Bronchus fibroblast of lung (primary cell): Measurements from ENCODE around the gene PLXNB2. TPM values are rescaled to one million over a fixed set of nuclear protein-coding genes. Genes with fewer than 3 reads are reported as not detected.

ENCODE experiments used
- total RNA-seq: library from RNA; depleted of rRNA; stranded (reverse); fragments of >200 nt; gene quantifications from 2 replicates; pipeline ENCODE4 v1.2.3, GENCODE V29; 2015

Gene PLXNB2, protein sequence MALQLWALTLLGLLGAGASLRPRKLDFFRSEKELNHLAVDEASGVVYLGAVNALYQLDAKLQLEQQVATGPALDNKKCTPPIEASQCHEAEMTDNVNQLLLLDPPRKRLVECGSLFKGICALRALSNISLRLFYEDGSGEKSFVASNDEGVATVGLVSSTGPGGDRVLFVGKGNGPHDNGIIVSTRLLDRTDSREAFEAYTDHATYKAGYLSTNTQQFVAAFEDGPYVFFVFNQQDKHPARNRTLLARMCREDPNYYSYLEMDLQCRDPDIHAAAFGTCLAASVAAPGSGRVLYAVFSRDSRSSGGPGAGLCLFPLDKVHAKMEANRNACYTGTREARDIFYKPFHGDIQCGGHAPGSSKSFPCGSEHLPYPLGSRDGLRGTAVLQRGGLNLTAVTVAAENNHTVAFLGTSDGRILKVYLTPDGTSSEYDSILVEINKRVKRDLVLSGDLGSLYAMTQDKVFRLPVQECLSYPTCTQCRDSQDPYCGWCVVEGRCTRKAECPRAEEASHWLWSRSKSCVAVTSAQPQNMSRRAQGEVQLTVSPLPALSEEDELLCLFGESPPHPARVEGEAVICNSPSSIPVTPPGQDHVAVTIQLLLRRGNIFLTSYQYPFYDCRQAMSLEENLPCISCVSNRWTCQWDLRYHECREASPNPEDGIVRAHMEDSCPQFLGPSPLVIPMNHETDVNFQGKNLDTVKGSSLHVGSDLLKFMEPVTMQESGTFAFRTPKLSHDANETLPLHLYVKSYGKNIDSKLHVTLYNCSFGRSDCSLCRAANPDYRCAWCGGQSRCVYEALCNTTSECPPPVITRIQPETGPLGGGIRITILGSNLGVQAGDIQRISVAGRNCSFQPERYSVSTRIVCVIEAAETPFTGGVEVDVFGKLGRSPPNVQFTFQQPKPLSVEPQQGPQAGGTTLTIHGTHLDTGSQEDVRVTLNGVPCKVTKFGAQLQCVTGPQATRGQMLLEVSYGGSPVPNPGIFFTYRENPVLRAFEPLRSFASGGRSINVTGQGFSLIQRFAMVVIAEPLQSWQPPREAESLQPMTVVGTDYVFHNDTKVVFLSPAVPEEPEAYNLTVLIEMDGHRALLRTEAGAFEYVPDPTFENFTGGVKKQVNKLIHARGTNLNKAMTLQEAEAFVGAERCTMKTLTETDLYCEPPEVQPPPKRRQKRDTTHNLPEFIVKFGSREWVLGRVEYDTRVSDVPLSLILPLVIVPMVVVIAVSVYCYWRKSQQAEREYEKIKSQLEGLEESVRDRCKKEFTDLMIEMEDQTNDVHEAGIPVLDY (N-terminal part only)
- total RNA-seq: 100 and 107 TPM in 2 replicates

DNA sequence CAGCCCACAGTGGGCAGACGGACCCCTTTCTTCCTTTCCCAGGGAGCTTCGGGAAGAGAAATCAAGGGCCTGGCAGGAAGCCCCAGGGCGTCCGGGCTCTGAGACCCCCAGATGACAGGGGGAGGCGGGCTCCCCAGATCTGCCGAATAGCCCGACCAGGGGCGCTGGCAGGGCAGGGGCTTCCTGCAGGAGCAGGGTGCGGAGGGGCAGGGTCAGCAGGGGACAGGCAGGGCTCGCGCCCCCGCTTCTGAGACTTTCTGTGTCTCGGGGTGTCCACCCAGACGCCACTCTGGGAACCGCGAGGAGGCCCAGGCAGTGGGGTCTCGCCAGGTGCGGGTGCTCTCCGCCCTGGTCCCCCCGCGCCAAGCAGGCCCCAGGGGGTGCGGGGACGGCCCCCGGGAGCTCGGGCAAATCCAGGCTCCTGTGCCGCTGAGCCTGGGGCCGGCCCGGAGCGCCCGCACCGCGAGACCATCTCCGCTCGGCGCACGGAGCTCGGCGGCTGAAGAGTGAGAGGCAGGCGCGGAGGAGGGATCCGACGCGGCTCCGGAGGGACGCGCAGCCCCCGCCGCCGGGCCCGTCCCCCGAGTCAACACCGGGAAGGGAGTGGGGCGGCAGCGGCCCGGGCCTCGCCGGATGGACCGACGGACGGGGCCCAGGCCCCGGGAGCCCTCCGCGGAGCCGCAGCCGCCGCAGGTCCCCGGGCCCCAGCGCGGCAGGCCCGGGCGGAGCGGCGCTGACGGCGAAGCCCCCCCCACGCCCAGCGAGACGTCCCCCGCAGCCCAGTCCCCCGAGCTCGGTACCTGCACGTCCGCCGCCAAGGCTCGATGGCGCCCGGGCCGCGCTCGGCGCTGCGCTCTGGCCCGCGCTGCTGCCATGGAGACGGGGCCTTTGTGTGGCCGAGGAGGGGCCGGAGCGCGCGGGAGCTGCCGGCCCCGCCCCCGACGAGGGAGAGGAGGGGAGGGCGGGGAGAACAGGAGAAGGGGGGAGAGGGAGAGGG is at the start of gene PLXNB2:
Gene PLXNB2, minus strand, starts transcription at position 894 of the 997 bp plus-strand sequence. CDS start 17,062 bp downstream, outside the sequence.

DNA sequence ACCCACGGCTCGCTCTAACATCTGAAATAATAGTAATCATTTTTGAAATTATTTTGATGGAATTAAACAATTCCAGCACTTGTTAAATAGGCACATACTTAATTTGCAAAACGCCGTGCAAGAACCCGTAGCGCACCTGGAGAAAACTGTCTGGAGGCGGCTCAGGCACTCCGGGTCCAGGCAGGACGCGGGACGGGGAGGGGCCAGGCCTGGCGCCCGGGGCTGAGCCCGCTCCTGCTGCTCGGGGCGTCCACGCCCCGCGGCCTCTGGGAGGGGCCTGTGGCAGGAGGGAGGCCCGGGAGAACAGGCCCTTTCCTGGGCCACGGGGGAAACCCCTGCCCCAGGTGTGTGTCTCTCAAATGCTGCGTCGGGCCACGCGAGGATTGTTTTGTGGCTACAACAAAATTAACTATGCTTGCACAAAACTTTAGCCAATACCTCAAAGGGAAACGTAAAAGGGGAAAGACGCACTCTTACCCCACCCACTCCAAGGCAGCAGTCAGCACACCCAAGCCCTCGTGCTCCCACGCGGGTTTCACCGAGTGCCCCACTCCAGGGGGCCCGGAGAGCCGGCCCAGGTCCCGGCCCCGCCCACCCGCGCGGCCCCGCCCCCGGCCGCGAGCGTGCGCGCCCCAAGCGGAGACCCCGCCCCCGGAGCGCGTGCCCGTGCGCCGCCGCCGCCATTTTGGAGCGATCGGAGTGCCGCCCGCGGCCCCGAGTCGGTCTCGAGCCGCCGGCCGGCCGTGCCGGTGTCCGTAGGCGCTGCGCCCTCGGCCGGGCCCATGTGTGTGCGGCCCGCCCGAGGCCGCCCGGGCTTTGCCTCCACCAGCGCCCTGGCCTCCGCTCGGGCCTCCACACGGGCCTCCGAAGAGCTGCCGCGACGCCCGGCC is 35.5 kb upstream of the PLXNB2 start, which contains the start of gene PPP6R2:
Gene PPP6R2, plus strand, starts transcription at position 677 of the 890 bp plus-strand sequence. CDS start 50,582 bp downstream, outside the sequence.

DNA sequence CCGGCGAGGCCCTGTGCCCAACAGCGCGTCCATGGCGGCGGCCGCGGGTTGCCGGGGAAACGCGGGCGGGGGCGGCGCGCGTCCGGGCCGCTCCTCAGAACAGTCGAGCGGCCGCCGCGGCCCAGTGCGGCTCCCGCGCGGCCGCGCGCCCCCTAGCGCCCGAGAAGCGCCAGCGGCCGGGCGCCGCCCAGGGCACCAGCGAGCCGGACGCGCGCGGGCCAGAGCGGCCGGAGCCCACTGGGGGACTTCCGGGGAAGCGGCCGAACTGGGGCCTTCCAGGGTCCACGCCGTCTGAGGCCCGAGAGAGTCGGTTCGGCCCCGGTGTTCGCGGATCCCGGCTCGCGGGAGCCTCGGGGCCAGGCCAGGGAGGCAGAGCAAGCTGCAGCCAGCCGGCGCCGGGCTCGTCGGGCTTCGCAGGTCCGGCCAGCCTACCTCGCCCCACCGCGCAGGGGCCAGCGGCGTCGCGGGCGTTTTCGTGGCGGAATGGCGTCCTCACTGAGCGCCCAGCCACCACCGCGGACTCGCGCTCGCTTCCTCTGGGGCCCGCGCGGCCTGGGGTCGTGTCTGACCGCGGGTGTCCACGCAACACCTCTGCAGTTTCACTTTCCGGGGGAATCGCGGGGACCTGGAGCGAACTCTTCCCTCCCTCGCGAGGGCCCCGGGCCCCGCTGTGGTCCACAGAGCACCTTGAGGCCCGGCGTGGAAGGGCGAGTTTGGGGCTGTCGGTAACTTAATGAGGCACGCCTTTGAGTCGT is 19.7 kb upstream of the PLXNB2 start, which contains the start of gene DENND6B:
Gene DENND6B, minus strand, starts transcription at position 57 of the 755 bp plus-strand sequence. Its CDS starts 24 bp downstream, at position 33.

DNA sequence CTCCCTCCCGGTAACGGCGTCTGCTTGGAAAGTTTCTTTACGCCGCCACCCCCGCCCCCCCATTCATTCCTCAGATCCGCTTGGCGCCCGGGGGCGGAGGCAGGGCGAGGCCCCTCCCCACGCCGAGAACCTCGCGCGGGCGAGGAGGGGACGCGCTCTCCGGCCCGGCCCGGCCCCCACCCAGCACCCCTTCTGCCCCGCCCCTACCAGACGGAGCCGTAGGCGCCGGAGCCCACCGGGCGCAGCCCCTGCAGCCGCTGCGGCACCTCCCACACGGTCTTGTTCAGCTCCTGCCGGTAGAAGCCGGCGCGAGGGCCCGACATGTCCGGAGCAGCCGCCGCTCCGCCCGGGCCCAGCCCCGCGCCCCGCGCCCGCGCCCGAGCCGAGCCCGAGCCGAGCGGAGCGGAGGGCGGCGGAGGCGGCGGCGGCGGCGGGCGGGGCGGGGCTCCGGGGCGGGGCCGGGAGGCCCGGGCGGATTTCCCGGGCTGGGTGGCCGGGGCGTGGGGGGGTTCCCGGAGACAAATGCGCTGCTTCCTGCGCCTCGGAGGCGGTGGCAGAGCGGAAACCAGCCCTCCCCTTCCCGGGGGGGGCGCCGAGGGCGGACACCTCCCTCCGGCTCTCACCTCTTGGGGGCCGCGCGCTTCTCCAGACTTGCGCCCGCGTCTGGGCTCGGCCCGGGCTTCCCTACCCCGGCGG is 37.3 kb downstream of the PLXNB2 start, which contains the start of gene MAPK11:
Gene MAPK11, minus strand, starts transcription at position 411 of the 696 bp plus-strand sequence. Its CDS starts 88 bp downstream, at position 323.

DNA sequence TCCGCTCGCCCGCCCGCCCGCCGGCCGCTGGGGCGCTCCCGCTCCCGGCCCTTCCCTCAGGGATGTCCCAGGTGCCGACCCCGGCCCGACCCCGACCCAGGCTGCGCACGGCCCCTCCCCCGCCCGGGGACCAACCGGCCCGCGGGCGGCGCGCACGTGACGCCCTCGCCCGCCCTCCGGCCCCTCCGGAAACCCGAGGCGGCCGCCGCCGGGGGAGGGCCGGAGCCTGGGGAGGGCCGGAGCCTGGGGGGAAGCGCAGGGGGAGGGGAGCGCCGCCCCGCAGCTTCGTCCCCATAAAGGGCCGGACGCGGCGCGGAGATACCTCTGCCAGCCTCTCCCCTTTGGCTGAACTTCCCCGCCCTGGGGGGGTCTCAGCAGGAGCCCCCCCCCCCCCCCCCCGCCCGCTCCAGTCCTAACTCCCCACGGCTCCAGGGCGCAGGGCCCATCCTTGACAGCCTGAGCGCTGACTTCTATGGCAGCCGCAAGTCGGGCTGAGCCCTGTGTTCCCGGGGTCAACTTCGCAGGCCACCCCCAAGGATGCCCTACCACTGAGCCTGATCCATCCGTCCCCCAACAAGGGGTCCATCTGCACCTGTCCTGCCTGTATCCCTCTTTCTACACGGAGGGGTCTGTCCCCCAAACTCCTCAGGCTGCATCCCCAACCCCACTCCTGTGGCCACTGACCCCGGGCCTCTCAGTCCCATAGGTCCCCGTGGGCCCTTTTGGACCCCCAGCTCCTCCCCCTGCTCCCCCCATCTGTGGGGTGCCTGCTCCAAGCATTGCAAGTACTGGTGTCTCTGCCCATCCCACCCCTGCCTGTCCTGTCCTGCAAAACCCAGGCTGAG is 45.6 kb downstream of the PLXNB2 start, which contains the start of gene MAPK12:
Gene MAPK12, minus strand, starts transcription at position 69 of the 845 bp plus-strand sequence. CDS start 174 bp downstream, outside the sequence.

DNA sequence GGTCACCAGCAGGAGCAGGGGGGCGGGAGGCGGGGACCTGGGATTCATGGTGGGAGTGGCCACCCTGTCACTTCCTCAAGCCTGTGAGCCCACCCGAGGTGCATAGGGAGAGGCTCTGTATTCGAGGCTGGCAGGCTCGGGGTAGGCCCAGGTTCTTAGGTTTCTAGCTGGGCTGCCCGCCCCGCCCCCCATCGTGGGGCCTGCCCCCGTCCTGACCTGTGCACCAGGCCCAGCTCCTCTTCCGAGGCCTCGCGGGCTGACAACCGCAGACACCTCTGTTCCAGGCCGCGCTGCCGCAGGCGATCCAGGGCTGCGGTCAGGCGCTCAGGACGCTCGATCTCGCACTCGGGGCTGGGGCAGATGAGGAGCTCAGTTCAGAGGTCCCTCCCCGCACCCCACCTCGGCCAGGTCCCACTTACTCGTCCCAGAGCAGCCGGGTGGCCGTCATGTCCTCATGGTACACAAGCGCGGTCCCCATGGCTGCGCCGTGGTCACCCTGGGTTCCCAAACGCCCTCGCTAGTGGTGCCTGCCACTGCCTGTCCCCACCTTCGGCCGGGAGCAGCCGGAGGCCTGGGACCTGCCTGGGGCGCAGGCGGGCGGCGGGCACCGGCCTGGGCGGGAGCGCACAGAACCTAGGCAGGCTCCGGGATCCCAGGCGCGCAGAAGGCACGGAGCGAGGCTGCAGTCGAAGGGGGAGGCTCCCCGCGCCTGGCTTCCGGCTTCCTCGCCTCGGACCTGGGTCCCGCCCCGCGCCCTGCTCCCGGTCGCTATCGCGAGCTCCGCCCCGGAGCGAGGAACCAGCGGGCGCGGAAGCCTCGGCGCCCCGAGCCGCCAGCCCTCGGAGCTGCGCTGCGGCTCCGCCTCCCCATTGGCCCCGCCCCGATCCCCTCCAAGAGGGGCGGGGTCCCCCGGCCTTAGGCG is 56.6 kb downstream of the PLXNB2 start, which contains the start of gene HDAC10:
Gene HDAC10, minus strand, starts transcription at position 711 of the 922 bp plus-strand sequence. Its CDS starts 233 bp downstream, at position 478.

DNA sequence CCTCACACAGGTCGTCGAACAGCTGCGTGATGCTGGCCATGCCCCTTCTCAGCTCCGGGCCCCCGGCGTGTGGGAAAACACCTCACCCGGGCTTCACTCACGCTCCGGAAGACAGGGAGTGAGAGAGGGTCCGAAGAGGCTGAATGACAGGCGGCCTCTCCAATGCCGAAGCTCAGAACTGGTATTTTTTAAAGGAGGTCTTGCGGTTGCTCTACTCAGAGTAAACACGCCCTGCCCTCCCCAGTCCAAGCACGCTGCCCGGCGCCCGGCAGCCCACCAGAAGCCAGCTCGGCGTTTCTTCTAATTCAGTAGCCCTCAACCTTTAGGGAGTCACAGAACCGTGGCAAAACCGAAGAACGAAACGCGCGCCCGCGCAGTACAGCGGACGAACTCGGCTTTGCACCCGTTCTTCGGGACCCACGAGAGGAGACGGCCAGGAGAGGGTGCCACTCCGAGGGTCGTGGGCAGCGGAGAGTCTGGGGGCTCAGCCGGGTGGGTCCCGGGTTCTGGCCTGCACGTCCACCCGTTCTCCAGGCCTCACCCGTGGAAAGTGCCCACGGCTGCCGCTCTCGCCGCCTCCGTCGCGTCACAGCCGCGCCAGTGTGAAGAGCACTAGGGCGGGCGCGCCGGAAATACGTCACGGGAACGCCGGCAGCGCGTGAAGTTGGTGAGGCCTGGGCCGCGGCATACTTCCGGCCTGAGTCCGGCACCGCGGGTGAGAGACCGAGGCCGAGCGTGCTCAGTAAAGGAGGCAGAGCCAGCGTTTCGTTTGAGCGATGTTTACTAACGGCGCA is 62.8 kb downstream of the PLXNB2 start, which contains the start of gene TUBGCP6:
Gene TUBGCP6, minus strand, starts transcription at position 604 of the 794 bp plus-strand sequence. Its CDS starts 564 bp downstream, at position 40.

Other genes with a start within 250 kb of the PLXNB2 start
- gene TTLL8, start 249.3 kb downstream of the PLXNB2 start, total RNA-seq: not detected in 2 replicates
- gene MLC1, start 222.2 kb downstream of the PLXNB2 start, total RNA-seq: not detected in 2 replicates
- 0.67 and 1.6 TPM in 2 replicates for gene MOV10L1, start 217.6 kb downstream of the PLXNB2 start, total RNA-seq
- gene PANX2, start 136.9 kb downstream of the PLXNB2 start, total RNA-seq: 0.17 and 0.45 TPM in 2 replicates
- gene TRABD, start 121.7 kb downstream of the PLXNB2 start, total RNA-seq: 35.8 and 37.5 TPM in 2 replicates
- gene SELENOO, start 106.6 kb downstream of the PLXNB2 start, total RNA-seq: 22.7 and 24.9 TPM in 2 replicates
- gene TUBGCP6, start 62.6 kb downstream of the PLXNB2 start, total RNA-seq: 18.1 and 22.0 TPM in 2 replicates
- gene HDAC10, start 56.4 kb downstream of the PLXNB2 start, total RNA-seq: 12.8 and 18.5 TPM in 2 replicates
- 32.1 and 32.3 TPM in 2 replicates for gene MAPK12, start 46.0 kb downstream of the PLXNB2 start, total RNA-seq
- 4.4 and 5.5 TPM in 2 replicates for gene MAPK11, start 37.3 kb downstream of the PLXNB2 start, total RNA-seq
- 1.2 and 1.3 TPM in 2 replicates for gene DENND6B, start 19.4 kb upstream of the PLXNB2 start, total RNA-seq
- 38.1 and 40.5 TPM in 2 replicates for gene PPP6R2, start 35.7 kb upstream of the PLXNB2 start, total RNA-seq
- 52.0 and 54.1 TPM in 2 replicates for gene SBF1, start 167.4 kb upstream of the PLXNB2 start, total RNA-seq
- 4.7 and 4.8 TPM in 2 replicates for gene ADM2, start 173.9 kb upstream of the PLXNB2 start, total RNA-seq
- 0.17 TPM in 1 of 2 replicates, not detected in the other for gene MIOX, start 179.2 kb upstream of the PLXNB2 start, total RNA-seq
- 86.4 and 92.3 TPM in 2 replicates for gene LMF2, start 200.1 kb upstream of the PLXNB2 start, total RNA-seq
- gene NCAPH2, start 200.6 kb upstream of the PLXNB2 start, total RNA-seq: 71.5 and 77.0 TPM in 2 replicates
- gene SCO2, start 218.0 kb upstream of the PLXNB2 start, total RNA-seq: 0.30 and 1.8 TPM in 2 replicates
- gene TYMP, start 222.4 kb upstream of the PLXNB2 start, total RNA-seq: 16.9 and 19.0 TPM in 2 replicates
- gene KLHDC7B, start 238.3 kb upstream of the PLXNB2 start, total RNA-seq: 0.17 TPM in 1 of 2 replicates, not detected in the other